IMR-90 (cell line): ENCODE measurements around the gene RETREG1. TPM values are rescaled to one million over a fixed set of nuclear protein-coding genes. Genes with fewer than 3 reads are reported as not detected.

Source experiments
- ATAC-seq: fragments of 200-7000 bp; cut with Tn5 transposase; 2 replicates; pipeline ENCODE4 v1.9.1; 2020; ENCODE audit warnings: low read depth, mild to moderate bottlenecking, moderate library complexity
- BruUV-seq: library from RNA; stranded (reverse); fragments of 400-500 nt; replicated peaks from 2 replicates; lab custom pipeline; 2021; lab: Mats Ljungman, UMichigan
- CTCF ChIA-PET: fragments of 300-600 bp; formaldehyde crosslinking; extraction: SDS; loops from one replicate; lab custom pipeline; 2021; ENCODE audit warnings: antibody characterized with exemption; lab: Yijun Ruan, JAX
- POLR2A ChIA-PET: fragments of 300-600 bp; sonication (Branson Sonifier 250); formaldehyde crosslinking; loops from one replicate; lab custom pipeline; 2022; ENCODE audit warnings: antibody characterized with exemption; ENCODE audit not compliant: unreplicated experiment; lab: Charles Lee
- DNase-seq: peaks from one replicate; pipeline ENCODE4 v3.0.0; 2013
- H2AFZ ChIP-seq: replicated peaks from 2 replicates; pipeline ENCODE3; 2013; ENCODE audit warnings: low read length, mild to moderate bottlenecking; ENCODE audit not compliant: poor library complexity
- H2AK5ac ChIP-seq: 2 replicates; pipeline ENCODE4 v1.6.1; 2013; ENCODE audit warnings: low read depth, low read length, inconsistent platforms
- H2AK9ac ChIP-seq: replicated peaks from 2 replicates; pipeline ENCODE3; 2013; ENCODE audit warnings: mild to moderate bottlenecking, low read depth, low read length, moderate library complexity; ENCODE audit not compliant: poor library complexity
- H2BK120ac ChIP-seq: 2 replicates; pipeline ENCODE4 v1.6.1; 2013; ENCODE audit warnings: low read depth, low read length, inconsistent platforms
- H2BK15ac ChIP-seq: 3 replicates; pipeline ENCODE4 v1.6.1; 2013; ENCODE audit warnings: low read depth, low read length, inconsistent platforms
- H2BK20ac ChIP-seq: 2 replicates; pipeline ENCODE4 v1.6.1; 2013; ENCODE audit warnings: low read depth, mild to moderate bottlenecking, inconsistent platforms, low read length, moderate library complexity
- H2BK5ac ChIP-seq: 2 replicates; pipeline ENCODE4 v1.6.1; 2013; ENCODE audit warnings: mild to moderate bottlenecking, low read depth, low read length, inconsistent platforms; ENCODE audit not compliant: poor library complexity, severe bottlenecking
- H3K14ac ChIP-seq: replicated peaks from 2 replicates; pipeline ENCODE4 v1.6.1; 2013; ENCODE audit warnings: low read depth, low read length, inconsistent platforms
- H3K18ac ChIP-seq: 2 replicates; pipeline ENCODE4 v1.6.1; 2013; ENCODE audit warnings: low read depth, low read length, control low read depth
- H3K23ac ChIP-seq: 2 replicates; pipeline ENCODE4 v1.6.1; 2013; ENCODE audit warnings: low read depth, low read length, inconsistent platforms
- H3K27ac ChIP-seq: 2 replicates; pipeline ENCODE4 v1.5.1; 2013; ENCODE audit warnings: mild to moderate bottlenecking, control low read depth, low read length; ENCODE audit not compliant: insufficient read depth
- H3K27me3 ChIP-seq: 2 replicates; pipeline ENCODE4 v1.6.1; 2013; ENCODE audit warnings: low read length; ENCODE audit not compliant: control insufficient read depth, insufficient read depth
- H3K36me3 ChIP-seq: 2 replicates; pipeline ENCODE4 v1.6.1; 2013; ENCODE audit warnings: low read length, mixed read lengths; ENCODE audit not compliant: control insufficient read depth, insufficient read depth
- H3K4ac ChIP-seq: 2 replicates; pipeline ENCODE4 v1.6.1; 2013; ENCODE audit warnings: low read depth, low read length, inconsistent platforms
- H3K4me1 ChIP-seq: 2 replicates; pipeline ENCODE4 v1.6.1; 2013; ENCODE audit warnings: low read length, mixed read lengths; ENCODE audit not compliant: control insufficient read depth, insufficient read depth
- H3K4me2 ChIP-seq: 2 replicates; pipeline ENCODE4 v1.6.1; 2013; ENCODE audit warnings: low read depth, mild to moderate bottlenecking, control low read depth, low read length, moderate library complexity
- H3K4me3 ChIP-seq: 2 replicates; pipeline ENCODE4 v1.5.1; 2013; ENCODE audit warnings: low read depth, mild to moderate bottlenecking, control low read depth, low read length, moderate library complexity; ENCODE audit not compliant: insufficient read depth
- H3K56ac ChIP-seq: 2 replicates; pipeline ENCODE4 v1.6.1; 2013; ENCODE audit warnings: low read length, inconsistent platforms; ENCODE audit not compliant: insufficient read depth; ENCODE audit errors: extremely low read depth
- H3K79me1 ChIP-seq, 2 experiments: 2 replicates each; pipeline ENCODE4 v1.6.1; 2013; ENCODE audit warnings: low read length in 2 of 2, inconsistent platforms in 1 of 2, low read depth in 1 of 2
- H3K9ac ChIP-seq: 2 replicates; pipeline ENCODE4 v1.6.1; 2013; ENCODE audit warnings: low read depth, low read length, control low read depth
- H3K9me1 ChIP-seq: 2 replicates; pipeline ENCODE4 v1.6.1; 2013; ENCODE audit warnings: low read length, inconsistent platforms; ENCODE audit not compliant: insufficient read depth
- H3K9me3 ChIP-seq: 2 replicates; pipeline ENCODE4 v1.6.1; 2013; ENCODE audit warnings: low read length; ENCODE audit not compliant: control insufficient read depth, insufficient read depth
- H4K20me1 ChIP-seq: 2 replicates; pipeline ENCODE4 v1.6.1; 2013; ENCODE audit warnings: low read length, inconsistent platforms; ENCODE audit not compliant: insufficient read depth
- H4K5ac ChIP-seq: 2 replicates; pipeline ENCODE4 v1.6.1; 2013; ENCODE audit warnings: mild to moderate bottlenecking, low read depth, low read length, control low read depth
- H4K8ac ChIP-seq, 2 experiments: 2 replicates each; pipeline ENCODE4 v1.6.1; 2013; ENCODE audit warnings: low read depth in 2 of 2, low read length in 2 of 2, control low read depth in 1 of 2, inconsistent platforms in 1 of 2
- H4K91ac ChIP-seq: 2 replicates; pipeline ENCODE4 v1.6.1; 2013; ENCODE audit warnings: low read depth, low read length, inconsistent platforms; ENCODE audit not compliant: insufficient read depth
- BHLHE40 ChIP-seq: fragments of 150-350 bp; IDR thresholded peaks from 2 replicates; pipeline ENCODE4 v1.6.1; 2016; ENCODE audit warnings: mild to moderate bottlenecking, low read depth, low read length
- CEBPB ChIP-seq: IDR thresholded peaks from 2 replicates; pipeline ENCODE4 v1.6.1; 2012; ENCODE audit warnings: low read depth, low read length, improper control_type of control experiment
- MAFK ChIP-seq: IDR thresholded peaks from 2 replicates; pipeline ENCODE4 v1.6.1; 2012; ENCODE audit warnings: low read depth, low read length, improper control_type of control experiment
- MAZ ChIP-seq: IDR thresholded peaks from 2 replicates; pipeline ENCODE4 v1.6.1; 2012; ENCODE audit warnings: low read depth, mild to moderate bottlenecking, low read length, improper control_type of control experiment, moderate library complexity, borderline replicate concordance
- POLR2A ChIP-seq: IDR thresholded peaks from 2 replicates; pipeline ENCODE4 v1.6.1; 2012; ENCODE audit warnings: mild to moderate bottlenecking, low read depth, low read length
- SMC3 ChIP-seq: fragments of 150-350 bp; IDR thresholded peaks from 2 replicates; pipeline ENCODE4 v1.6.1; 2016; ENCODE audit warnings: low read depth, mild to moderate bottlenecking, antibody characterized with exemption, low read length, moderate library complexity
- WGBS, 2 experiments: methylation state at CpG; one replicate each; pipeline versions ENCODE4 v1.1.5 to v1.1.7; 2013; ENCODE audit warnings: missing lambda C conversion rate in 2 of 2; ENCODE audit not compliant: insufficient read length in 1 of 2; ENCODE audit errors: extremely low coverage in 2 of 2; 5-methylcytosine and 5-hydroxymethylcytosine counted together
- dilution Hi-C: fragments of 300-500 bp; cut with HindIII; formaldehyde crosslinking; loops from one replicate; pipeline ENCODE4 v1.14.3; 2018; ENCODE audit warnings: low sequenced_read_pairs; ENCODE audit not compliant: unreplicated experiment
- in situ Hi-C: fragments of 300-500 bp; cut with MboI; formaldehyde crosslinking; loops from 3 replicates; pipeline ENCODE4 v1.14.3; 2019; ENCODE audit warnings: low sequenced_read_pairs, inconsistent platforms, mixed read lengths
- intact Hi-C: fragments of 100-400 bp; cut with micrococcal nuclease; formaldehyde crosslinking; loops from 2 replicates; pipeline ENCODE4 v1.10.0; 2022
- polyA plus RNA-seq, 3 experiments: library from polyadenylated mRNA; depleted of rRNA; stranded (reverse); fragments of >200 nt; gene quantifications; 2 replicates each; pipeline ENCODE4 v1.2.3, GENCODE V29; 2012; ENCODE audit warnings: low replicate concordance in 1 of 3
- total RNA-seq: library from RNA; depleted of rRNA; stranded (reverse); fragments of >200 nt; gene quantifications from 2 replicates; pipeline ENCODE4 v1.2.3, GENCODE V29; 2012

The RETREG1 gene
- total and polyA plus RNA-seq, 2 of the 4 experiments (the other 2 are of a cell fraction): not detected

DNA sequence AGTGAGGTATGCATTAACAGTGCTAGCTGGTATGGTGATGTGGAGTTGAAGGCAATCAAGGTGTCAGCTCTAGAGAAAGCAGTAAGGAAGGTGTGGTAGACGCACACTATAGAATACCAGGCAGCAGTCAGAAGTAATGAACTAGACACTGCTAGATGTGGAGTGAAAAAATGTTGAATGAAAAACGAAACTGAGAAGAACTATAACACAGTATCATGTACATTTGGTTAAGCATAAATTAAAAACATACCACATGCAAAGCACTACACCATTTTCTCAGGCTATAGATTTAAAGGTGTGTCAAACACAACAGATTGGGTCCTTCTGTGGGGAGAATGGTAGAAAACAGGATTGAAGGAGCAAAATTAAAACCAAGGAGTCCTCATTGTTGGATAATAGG, 166.6 kb downstream of the RETREG1 start:
- no peak overlapping the region for H4K5ac ChIP-seq
- in situ Hi-C loops: no loop called here
- no peak overlapping the region for H3K18ac ChIP-seq
- H2BK20ac ChIP-seq: no peak overlapping the region
- no peak overlapping the region for H3K23ac ChIP-seq
- no peak overlapping the region for H3K14ac ChIP-seq
- intact Hi-C loops: no loop called here
- no peak overlapping the region for H3K9ac ChIP-seq
- H3K4ac ChIP-seq: no peak overlapping the region
- H3K4me3 ChIP-seq: no peak overlapping the region
- H2AK9ac ChIP-seq: no peak overlapping the region
- H3K4me1 ChIP-seq: no peaks in the 10 kb centered on the region
- H4K20me1 ChIP-seq: peaks cover 13% of the 10 kb centered on the region
- no peak overlapping the region for H2AFZ ChIP-seq
- H3K56ac ChIP-seq: no peak overlapping the region
- H4K91ac ChIP-seq: no peak overlapping the region
- H2BK5ac ChIP-seq: no peak overlapping the region
- ChIA-PET POLR2A (no interaction called here), CTCF (interaction anchor here (1.0 kb wide), 1 partner anchor 9 kb away, joined by 3 read pairs; no protein-coding TSS in a partner anchor)
- H2BK120ac ChIP-seq: no peak overlapping the region
- H3K27ac ChIP-seq: no peak overlapping the region
- WGBS, 2 experiments: no CpG with 5 or more reads among the region's 2 CpGs
- ATAC-seq (no peak), DNase-seq (no peak)
- dilution Hi-C loops: no loop called here
- no peak overlapping the region for H2AK5ac ChIP-seq
- BruUV-seq: no TSS peak
- peaks cover 5 to 9% of the 10 kb centered on the region in 2 experiments; a peak in 3 of 4 replicates for H3K79me1 ChIP-seq
- no peak overlapping the region for H3K4me2 ChIP-seq
- TF ChIP-seq MAZ: no peak
- no peak for TF ChIP-seq CEBPB
- no peak for TF ChIP-seq SMC3
- no peak for TF ChIP-seq POLR2A
- TF ChIP-seq BHLHE40: no peak
- no peak for TF ChIP-seq MAFK
- H3K9me3 ChIP-seq: no peaks in the 10 kb centered on the region
- no peak overlapping the region for H4K8ac ChIP-seq
- no peaks in the 10 kb centered on the region for H3K27me3 ChIP-seq
- H2BK15ac ChIP-seq: no peak overlapping the region
- peaks cover 7% of the 10 kb centered on the region; the same call in 1 of the 2 replicates for H3K9me1 ChIP-seq
- H3K36me3 ChIP-seq: peaks cover 36% of the 10 kb centered on the region
